T-helper 1 cell (primary cell): ENCODE results near the gene ZBTB8A.
"Not testable (repeated sequence)": the region's sequence is repeated elsewhere in the genome, so short reads cannot be mapped to it uniquely, and the experiment has no call there.

ENCODE experiments used
- DNase-seq, 5 donors: peaks; one replicate each; pipeline ENCODE4 v3.0.0-alpha.2; 2012 to 2020
- total RNA-seq, 4 donors: gene quantifications; one replicate each; lab custom pipeline; 2026; lab: John Stamatoyannopoulos, UW

Gene ZBTB8A
- 0 reads per million in 4 donors for total RNA-seq

DNA sequence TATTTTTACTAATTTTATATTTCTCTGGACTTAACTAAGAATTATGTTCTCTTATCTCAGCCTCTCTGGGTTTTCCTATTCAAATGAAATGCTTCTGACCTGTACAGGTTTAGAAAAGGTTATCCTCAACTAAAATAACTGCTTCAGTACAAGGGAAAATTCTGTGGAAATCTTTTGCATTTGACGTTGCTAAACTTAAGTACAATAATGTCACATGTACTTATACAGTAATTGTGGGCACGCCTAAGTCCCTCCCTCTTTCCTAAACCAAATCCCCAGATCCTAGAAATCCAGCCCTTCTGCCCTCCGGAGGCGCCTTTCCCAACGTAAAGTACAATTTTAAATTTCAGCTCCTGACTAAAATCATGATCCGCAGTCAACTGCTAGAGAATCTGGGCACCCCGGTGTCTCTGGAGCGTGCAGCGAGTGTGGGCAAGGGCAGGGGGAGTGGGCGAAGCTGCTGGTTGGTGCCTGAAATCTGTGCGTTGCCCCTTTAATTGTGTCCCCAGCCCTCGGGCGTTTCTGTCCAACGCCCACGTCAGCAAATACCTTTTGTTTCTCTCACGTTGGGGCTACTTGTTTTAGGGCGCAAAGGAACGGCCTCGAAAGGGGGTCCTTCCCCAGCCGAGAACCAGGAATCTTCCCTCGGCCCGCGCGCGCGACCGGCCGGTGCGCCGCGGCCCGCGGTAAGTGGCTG lies at the start of gene ZBTB8A:
TSS of gene ZBTB8A (plus strand) at position 541 of the 697 bp plus-strand sequence. CDS start 53,505 bp downstream, outside the sequence.
- DNase-seq = no peak

DNA sequence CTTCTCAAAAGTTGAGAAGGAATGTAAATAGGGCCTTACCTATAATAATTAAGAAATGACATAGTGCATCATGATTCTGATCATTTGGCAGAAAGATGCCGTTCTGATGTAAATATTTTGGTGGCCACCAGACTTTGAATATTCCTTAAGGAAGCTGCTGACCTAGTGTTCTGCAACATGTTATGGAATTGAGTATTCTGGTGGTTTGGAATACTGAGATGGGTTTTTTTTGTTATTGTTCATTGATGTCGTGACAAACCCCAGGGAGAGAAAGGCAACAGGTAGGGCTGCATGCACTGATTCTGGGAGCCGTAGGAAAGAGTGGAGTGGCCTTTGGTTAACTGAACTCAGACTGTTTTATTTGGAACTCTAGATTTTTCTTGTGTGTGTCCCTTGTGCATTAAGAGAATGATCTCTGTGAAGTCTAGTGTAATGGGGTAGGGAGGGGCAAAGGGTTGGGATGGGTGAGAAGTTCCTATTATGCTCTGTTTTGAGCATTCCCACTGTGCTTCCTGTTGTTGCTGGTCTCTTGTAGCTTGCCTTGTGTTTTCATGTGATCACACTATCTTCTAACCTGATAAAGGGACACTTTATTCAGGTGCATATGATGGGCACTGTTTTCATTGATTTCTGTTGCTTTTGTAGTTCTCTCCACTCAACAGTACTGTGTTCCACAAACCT lies 49.3 kb upstream of the ZBTB8A start:
- DNase-seq = no peak

DNA sequence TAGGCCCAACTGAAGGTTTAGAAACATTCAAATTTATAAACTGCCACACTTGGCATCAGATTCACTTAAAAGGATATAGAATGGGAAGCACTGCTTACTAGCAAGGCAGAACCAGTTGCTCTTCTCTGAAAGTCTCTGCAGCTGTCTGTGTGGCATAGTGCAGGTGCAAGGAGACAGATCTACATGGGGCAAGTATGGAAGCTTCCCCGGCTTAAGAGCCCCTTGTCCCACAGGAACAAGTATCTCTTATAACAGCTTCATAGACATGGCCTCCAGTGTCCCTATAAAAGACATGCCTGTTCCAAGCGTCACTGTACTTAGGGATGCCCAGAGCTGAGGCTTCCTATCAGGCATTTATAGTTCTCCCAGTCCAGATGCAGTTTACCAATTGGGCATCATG lies 47.8 kb upstream of the ZBTB8A start:
- DNase-seq = no peak

DNA sequence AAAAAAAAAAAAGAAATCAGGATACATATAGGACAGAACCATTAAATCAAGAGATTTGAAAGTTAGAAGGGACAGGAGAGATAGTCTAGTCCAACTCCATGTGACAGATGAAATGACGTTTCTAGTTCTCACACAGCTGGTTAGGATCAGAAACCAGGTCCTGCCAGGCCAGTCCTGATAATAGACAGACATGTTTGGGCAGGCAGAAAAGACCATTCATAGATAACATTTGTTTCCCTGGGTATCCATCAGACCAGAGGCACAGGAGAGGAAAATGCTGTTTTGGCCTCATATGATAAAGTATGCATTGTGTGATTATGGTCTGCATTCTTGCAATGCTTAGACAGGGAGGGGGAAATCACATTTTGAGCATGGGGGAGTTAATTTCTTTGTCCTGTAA lies 45.0 kb upstream of the ZBTB8A start:
- no peak for DNase-seq

DNA sequence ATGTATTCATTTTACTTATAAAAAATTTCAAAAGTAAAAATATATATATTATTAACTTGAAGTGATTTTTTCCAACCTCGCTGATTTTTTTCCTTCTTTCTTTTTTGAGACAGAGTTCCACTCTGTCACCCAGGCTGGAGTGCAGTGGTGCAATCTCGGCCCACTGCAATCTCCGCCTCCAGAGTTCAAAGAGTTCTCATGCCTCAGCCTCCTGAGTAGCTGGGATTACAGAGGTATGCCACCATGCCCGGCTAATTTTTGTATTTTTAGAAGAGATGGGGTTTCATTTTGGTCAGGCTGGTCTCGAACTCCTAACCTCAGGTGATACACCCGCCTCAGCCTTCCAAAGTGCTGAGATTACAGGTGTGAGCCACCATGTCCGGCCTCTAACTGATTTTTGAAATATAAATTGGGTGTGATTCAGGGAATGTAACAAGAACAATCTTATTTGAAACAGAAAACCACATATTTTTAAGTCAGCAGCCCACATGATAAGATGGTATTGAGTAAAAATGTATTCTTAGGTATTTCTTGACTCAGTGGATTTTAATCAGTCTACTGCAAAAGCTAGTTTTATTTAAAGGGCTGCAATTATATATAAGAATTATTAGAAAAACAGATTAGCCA lies 44.4 kb upstream of the ZBTB8A start:
- no peak for DNase-seq

DNA sequence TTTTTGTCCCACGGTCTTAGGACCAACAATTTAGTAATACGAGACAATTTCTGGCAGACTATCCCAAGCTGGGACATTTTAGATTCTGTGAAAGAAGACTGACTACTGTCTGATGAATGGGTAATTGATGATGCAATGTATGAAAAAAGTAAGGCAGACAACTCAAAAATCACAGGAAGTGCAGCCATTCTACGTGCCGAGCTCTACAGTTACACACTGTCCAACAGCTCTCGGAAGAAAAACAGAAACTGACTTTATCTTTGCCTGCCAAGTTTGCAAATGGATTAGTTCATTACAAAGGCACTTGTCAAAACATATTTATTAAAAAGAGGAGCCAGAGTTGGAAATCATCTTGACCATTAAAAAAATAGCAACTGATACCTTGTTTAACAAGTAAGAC lies 43.1 kb upstream of the ZBTB8A start:
- peak in 1 of 5 donors; percentile 17 for DNase-seq

DNA sequence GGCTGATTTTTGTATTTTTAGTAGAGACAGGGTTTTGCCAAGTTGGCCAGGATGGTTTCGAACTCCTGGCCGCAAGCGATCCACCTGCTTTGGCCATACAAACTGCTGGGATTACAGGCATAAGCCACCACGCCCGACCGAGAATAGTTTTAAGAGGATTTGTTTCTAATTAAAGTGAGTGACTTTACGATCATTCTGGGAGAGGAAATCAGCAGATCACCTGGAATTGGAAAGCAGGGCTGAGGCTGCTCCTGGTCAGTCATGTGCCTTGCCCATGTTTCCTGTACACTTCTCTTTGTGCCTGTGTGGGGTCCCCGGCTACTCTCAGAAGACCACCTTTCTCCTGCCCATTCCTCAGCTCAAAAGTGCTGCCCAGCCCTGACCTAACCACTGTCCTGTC lies 40.5 kb upstream of the ZBTB8A start:
- DNase-seq = no peak

DNA sequence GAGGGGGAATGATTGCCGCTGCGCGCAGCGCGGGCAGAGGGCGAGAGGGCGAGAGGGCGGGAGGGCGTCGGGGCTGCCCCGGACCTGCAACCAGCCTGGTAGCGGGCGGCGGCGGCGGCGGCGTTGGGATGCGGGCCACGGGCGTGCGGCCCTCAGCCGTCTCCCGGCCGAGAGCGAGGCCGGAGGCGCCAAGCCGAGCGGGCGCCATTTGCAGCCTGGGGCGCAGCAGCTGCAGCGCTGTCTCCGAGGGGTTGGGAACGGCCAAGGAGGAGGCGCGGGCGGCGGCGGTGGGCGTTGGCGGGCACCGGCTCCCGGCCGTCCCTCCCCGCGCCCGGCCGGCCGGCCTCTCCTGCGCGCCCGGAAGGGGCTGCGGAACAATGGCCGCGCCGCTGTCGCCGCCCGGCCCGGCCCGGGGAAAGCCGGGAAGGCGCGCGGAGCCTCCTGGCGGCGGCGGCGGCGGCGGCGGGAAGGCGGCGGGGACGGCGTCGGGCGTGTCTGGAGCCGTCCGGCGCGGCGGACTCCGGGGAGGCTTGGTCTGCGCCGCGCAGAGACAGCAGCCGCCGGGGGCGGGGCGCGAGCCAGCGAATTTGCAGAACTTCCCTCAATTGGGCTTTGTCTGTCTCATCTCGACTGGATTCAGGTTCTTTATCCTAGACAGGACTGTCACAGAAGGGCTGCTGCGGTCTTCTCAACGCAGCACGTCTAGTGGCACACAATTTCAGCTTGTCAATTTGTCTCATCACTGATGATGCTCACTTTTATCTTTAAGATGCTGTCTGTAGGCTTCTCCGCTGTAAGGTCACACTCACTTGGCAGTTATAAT lies 38.6 kb upstream of the ZBTB8A start:
- no peak for DNase-seq

DNA sequence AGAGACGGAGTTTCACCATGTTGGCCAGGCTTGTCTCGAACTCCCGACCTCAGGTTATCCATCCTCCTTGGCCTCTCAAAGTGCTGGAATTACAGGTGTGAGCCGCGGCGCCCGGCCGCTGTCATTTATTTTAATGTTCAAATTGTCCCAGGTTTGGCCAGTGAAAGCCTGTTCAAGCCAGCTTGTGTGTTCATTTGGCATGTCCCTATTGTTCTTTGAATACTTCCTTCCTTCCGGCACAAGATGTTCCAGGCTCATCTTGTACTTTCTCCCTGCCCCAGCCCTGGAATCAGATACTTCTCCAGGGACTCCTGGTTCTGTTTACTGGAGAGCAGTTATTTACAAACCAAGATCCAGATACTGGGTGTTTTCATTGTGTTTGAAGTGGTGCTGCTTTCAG lies 37.4 kb upstream of the ZBTB8A start:
- DNase-seq = no peak

DNA sequence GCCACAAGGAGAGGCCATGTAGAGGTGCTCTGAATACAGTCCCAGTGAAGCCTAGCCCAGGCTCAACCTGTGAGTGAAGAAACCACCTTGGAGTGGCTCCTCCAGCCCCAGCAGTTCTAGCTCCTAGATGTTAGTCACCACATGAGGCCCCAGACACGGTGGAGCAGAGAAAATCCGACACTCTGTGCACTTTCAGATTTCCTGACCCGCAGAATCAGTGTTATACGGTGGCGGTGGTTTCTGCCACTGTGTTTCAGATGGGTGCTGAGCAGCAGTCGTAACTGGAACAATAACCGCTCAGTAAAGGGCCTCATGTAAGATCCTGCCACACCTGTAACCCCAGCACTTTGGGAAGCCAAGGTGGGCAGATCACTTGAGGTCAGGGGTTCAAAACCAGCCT lies 36.1 kb upstream of the ZBTB8A start:
- DNase-seq = no peak

DNA sequence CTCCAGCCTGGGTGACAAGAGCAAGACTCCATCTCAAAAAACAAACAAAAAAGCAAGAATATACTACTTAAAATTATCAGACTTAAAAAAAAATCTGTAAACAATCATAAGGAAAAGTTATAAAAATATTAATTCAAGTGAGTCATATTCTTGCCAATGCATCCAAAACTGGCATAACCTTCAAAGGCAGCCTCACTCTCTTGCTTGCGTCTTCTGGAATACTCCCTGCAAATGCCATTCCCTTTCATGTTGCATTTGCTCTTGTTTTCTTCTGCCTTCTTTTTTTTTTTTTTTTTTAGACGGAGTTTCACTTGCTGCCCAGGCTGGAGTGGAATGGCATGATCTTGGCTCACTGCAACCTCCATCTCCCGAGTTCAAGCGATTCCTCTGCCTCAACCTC lies 32.2 kb upstream of the ZBTB8A start:
- no peak for DNase-seq

DNA sequence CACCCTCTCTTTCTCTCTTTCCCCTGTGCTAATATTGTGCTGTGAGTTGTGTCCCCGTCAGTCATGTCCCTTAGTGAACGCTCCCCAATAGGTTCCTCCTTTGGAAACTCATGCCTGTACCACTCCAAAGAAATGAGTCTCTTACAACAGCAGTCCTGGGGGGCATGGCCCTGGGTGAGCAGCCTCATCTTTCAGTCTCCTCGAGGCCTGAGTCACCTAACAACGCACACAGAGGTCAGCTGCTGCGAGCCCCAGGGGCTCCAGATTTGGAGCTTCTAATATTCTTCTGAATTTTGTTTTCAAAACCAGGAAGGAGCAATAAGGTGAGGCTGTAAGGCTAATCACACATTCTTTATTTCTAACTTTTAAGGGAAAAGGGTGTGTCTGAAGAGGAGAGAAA lies 30.5 kb upstream of the ZBTB8A start:
- no peak for DNase-seq

DNA sequence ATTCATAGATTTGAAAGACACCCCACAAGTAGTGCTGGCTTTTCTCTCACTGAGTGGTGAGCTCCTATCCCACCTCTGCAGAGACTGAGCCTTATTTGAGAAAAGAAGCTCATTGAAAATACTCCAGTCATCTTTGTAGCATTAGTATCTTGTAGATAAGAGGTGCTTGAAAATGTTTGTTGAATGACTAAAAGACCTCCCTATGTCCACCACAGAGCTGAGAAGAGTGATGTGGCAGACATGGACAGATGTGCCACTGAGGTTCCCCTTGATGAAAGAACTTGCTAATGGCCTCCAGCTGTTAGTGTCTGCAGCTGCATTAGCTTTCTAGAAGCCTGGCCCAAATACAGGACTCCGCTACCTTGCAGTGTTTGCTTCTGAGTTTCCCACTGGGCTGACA lies 29.3 kb upstream of the ZBTB8A start:
- DNase-seq = no peak

DNA sequence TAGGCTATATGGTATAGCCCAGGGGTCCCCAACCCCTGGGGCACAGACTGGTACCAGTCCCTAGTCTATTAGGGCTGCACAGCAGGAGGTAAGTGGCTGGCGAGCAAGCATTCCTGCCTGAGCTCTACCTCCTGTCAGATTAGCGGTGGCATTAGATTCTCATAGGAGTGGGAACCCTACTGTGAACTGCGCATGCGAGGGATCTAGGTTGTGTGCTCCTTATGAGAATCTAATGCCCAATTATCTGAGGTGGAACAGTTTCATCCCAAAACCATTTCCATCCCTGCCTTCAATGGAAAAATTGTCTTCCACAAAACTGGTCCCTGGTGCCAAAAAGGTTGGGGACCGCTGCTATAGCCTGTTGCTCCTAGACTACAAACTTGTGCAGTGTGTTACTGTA lies 22.8 kb upstream of the ZBTB8A start:
- no peak for DNase-seq

DNA sequence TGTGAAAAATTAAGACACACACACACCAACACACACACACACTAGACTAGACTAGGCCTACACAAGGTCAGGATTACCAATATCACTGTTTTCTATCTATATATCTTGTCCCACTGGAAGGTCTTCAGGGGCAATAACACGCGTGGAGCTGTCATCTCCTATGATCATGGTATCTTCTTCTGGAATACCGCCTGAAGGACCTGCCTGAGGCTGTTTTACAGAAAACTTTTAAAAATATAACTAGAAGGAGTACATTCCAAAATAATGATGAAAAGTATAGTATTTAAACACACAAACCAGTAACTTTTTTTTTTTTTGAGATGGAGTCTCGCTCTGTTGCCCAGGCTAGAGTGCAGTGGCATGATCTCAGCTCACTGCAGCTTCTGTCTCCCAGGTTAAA lies 20.3 kb upstream of the ZBTB8A start:
- DNase-seq = no peak

DNA sequence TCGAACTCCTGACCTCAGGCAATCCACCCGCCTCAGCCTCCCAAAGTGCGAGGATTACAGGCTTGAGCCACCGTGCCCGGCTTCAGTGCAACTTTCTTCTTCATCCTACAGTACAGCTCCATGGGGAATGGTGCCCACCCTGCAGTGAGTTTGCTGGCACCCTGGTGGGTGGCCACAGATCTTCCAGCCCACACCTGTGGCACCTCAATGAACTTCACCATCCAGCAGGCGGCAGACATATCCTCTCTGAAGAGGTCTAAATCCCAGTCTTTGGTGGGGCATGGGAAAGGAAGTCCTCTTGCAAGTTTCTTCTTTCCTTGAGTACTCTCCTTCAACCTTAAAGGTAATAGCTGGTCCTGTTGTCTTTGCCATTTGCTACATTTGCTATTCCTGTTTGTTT lies 18.1 kb upstream of the ZBTB8A start:
- DNase-seq = no peak

DNA sequence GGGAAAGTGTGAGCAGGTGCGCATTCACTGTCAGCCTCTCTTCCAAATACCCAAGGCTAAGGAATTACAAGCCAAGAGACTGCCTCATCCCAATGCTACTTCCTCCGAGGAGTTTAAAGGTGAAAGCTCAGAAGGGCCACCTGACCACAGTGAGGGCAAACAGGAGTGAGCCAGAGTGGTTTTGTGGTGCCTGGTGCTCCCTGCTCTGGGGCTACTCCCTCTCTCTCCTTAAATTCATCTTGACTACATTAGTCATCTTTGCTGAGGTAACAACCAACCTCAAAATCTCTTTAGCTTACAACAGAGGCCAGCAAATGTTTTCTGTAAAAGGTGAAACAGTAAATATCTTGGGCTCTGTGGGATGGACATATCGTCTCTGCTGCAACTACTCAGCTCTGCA lies 14.2 kb upstream of the ZBTB8A start:
- no peak for DNase-seq

DNA sequence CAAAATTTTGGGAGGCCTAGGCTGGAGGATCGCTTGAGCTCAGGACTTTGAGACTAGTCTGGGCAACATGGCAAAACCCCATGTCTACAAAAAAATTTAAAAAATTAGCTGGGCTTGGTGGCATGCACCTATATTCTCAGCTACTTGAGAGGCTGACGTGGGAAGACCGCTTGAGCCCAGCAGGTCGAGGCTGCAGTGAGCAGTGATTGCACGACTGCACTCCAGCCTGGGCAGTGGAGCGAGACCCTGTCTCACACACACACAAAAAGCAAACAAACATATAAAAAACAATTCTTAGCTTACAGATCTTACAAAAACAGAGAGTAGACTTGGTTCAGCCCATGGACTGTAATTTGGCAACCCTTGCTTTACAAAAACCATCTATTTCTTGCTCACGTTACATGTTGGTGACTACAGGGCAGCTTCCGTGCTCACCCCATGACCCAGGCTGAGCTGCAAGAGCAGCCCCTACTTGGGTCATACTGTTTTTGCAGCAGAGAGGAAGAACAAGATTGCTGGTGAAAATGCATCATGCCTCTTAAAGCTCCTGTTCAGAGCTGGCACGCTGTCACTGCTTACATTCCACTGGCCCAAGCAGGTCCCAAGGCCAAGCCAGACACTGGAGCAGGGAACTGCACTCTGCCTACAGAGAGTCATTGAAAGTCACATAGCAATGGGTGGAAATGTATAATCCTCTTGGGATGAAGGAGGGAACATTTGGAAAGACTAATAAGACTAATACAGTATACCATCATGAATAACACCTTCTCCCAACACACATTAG lies 13.4 kb upstream of the ZBTB8A start:
- no peak for DNase-seq

DNA sequence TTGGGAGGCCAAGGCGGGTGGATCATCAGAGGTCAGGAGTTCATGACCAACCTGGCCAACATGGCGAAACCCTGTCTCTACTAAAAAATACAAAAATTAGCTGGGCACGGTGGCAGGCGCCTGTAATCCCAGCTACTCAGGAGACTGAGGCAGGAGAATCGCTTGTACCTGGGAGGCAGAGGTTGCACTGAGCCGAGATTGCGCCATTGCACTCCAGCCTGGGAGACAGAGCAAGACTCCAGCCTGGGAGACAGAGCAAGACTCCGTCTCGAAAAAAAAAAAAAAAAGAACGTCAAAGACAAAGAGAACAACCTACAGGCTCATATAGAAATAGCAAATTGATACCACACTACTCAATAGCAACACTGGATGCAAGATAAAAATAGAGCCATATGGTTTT lies 10.7 kb upstream of the ZBTB8A start:
- DNase-seq = not testable (repeated sequence)

DNA sequence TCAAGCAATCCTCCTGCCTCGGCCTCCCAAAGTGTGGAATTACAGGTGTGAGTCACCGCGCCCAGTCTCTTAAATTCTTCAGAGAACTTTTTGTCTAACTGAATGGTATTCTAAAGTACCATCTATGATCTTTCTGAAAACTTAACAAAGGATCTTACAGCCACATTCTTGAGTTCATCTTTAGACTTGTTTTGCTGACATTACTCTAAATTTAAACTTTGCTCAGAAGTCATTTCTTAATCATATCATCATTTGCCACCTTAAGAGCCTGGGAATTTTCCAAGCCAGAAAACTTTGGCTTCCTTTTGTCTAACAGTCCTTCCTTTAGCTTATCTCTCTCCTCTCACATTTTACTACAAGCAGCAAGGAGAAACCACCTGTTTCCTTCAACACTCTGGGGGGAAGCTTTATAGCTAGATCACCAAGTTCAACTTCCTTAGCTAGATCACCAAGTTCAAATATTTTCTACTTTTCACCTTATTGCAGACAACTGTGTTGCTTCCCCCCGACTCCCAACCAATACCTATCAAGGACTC lies 5.4 kb upstream of the ZBTB8A start:
- no peak for DNase-seq

DNA sequence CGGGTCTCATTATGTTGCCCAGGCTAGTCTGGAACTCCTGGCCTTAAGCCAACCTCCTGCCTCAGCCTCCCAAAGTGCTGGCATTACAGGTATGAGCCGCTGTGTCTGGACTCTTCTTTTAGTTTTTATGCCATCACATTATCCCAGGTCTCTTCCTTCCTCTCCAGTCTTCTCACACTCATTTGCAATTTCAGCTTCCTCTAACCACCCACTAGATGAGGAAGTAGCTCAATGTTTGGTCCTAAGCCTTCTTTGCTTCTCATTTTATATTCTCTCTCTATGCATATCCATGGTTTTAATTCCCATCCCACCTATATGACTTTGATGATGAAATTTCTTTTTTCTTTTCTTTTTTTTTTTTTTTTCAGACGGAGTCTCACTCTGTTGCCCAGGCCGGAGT lies 3.1 kb upstream of the ZBTB8A start:
- DNase-seq = no peak

DNA sequence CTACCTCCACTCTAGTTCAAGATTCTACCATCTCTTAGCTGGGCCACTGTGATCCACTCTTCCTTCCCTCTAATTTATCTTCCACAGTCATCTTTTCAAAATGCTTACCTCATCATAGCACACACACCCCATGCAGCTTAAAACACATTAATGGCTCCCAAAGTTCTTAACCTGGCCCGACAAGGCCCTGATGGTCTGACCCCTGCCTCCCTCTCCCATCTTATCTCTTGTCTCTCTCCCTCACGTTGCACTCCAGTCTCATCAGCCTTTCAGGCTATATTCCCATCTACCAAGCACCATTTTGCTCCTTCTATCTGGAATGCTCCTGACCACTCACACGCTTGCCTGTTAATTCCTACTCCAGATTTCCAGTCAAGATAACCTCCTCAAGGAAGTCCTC lies 2.5 kb upstream of the ZBTB8A start:
- no peak for DNase-seq
